Stimulated activated CD8-positive, alpha-beta memory T cell treated with anti-CD3 and anti-CD28 coated beads, Interleukin-12 subunit alpha, Interleukin-12 subunit beta, amount 100 ng/mL, for 1 hour (primary cell): ENCODE measurements around the gene ADCY9.
"Not testable (repeated sequence)": the region's sequence is repeated elsewhere in the genome, so short reads cannot be mapped to it uniquely, and the experiment has no call there.

ENCODE experiments used
- DNase-seq: peaks from one replicate; pipeline ENCODE4 v3.0.0-alpha.2; 2020; ENCODE audit warnings: low read depth

ADCY9 gene

DNA sequence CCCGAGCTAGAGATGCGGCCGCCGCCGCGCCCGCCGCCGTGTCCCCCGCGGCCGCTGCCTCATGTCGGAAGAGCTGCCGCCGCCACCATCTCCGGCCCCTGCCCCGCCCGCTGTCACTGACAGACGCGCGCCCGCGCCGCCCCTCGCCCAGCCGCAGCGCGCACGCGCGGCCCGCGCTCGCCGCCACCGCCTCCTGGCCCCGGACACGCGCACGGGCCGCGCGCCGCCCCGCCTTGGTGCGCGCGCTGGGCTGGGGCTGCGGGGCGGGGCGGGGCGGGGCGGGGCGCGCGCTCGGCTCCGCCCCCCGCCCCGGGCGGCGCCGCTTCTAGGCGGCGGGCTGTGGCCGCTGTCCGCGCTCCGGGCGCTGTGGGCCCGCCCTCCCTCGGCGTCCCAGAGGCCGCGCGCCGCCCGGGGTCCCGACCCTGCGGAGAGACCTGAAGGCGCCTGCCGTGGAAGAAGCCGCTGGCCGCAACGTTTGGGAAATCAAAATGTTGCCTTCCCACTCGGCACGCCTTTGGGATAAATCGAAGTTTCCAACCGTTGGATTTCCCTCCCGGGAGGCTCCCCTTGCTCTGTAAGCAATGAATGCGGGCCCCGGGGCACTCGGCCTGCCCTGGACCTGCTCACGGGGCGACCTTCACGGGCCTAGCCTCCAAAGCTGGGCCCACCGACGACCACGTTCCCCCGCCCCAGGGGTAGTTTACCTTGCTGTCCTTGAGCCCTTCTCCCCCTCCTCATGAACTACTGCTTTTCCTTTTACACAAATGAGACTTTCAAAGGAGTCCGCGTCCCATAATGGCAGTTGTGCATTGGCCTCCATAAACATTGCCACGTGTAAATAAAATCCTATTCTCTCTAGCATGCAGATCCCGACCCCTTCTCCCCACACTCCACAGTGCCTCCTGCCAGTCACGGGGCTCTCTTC, at the start of gene ADCY9:
TSS of gene ADCY9 (minus strand) at position 118 of the 925 bp plus-strand sequence. CDS start 1,000 bp downstream, outside the sequence.
- DNase-seq, result peak; percentile 55

DNA sequence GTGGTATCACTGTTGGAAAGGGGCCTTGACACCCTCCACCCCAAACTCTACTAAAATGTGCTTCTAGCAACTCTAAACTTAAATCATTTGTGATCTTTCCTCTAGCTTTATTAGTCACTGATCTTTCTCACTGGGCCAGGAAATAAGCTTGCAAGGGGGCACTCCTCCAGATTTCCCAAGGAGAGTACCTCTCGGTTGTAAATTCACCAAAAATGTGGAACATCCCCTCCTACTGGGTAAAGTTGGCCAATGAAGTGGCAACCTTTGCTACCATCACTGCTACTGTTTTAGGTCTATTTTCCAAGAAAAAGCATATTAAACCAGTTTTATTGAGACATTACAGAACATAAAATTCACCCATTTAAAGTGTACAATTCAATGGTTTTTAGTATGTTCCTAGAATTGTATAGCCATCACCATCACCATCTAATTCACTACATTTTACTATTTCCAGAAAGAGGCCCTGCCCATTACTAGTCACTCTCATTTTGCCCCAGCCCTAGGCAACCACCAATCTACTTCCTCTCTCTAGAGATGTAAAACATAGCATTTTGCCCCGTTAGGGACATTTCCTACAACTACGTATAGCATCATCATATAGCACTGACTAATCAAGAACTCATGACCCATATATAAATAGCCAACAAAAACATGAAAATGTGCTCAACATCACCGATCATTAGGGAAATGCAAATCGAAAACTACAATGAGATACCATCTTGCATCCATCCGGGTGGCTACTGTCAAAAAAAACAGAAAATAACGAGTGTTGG, 44.6 kb upstream of the ADCY9 start:
- no peak for DNase-seq

DNA sequence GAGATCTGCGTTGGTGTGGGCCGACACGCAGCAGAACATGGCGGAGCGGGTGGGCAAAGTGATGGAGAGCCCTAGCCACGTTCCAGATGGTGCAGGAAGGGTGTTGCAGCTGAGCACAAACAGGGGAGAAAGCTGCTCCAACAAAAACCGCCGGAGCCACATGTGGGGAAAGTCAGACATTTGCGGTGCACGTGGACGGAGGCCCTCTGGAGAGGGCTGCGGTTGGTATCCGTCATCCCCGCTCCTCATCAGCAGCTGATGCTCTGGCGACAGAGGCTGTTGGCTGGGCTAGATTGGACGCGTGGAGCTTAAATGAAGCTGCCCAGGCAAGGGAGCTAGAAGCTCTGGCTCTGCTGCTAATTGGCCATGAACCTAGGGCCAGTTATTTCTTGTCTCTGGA, 43.5 kb upstream of the ADCY9 start:
- no peak for DNase-seq

DNA sequence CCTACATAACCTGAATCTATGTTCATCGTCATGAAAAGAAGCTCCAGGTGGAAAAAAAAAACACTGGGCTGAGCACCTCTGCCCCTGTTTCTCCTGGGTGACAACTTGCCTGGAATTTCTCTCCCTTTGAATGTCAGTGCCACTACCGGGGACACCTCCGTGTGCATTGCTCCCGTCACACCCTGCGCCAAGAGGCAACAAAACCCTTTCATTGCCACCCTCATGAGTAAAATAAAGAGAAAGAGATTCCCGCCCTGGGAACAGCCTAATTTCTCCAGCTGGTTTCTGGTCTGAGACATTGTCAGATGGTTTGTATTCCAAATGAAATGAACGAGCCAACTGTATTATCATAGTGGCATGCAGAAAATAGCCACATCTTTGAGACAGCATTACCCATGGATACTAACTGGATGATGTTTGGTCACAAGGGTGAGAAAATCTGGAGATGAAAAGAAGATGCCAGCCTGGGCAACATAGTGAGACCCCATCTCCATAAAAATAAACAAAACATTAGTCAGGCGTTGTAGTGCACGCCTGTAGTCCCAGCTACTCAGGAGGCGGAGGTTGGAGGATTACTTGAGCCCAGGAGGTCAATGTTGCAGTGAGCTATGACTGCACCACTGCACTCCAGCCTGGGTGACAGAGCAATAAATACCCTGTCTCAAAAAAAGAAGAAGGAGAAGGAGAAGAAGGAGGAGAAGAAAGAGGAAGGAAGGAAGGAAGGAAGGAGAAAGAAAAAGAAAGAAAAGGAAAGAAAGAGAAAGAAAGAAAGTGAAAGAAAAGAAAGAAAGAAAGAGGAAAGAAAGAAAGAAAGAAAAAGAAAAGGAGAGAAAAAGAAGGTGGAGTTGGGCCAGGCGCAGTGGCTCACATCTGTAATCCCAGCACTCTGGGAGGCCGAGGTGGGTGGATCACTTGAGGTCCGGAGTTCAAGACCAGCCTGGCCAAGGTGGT, 42.2 kb upstream of the ADCY9 start:
- DNase-seq, result no peak

DNA sequence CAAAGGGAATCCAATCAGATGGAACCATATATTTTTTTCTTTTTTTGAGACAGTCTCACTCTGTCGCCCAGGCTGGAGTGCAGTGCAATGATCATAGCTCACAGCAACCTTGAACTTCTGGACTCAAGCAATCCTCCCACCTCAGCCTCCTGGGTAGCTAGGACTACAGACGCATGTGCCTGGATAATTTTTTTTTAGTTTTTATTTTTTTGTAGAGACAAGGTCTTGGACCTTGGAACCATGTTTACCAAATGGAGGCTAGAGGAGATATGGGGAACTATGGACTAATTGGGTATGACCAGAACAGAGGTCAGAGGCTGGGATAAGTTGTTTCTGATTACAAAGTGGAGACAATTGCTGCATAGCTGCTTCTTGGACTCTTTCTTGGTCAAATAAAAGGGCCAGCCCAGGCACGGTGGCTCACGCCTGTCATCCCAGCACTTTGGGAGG, 41.2 kb upstream of the ADCY9 start:
- no peak for DNase-seq

DNA sequence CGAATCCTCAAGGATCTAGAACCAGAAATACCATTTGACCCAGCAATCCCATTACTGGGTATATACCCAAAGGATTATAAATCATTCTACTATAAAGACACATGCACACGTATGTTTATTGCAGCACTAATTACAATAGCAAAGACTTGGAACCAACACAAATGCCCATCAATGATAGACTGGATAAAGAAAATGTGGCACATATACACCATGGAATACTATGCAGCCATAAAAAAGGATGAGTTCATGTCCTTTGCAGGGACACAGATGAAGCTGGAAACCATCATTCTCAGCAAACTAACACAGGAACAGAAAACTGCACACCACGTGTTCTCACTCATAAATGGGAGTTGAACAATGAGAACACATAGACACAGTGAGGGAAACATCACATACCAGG, 40.3 kb upstream of the ADCY9 start:
- DNase-seq, result not testable (repeated sequence)

DNA sequence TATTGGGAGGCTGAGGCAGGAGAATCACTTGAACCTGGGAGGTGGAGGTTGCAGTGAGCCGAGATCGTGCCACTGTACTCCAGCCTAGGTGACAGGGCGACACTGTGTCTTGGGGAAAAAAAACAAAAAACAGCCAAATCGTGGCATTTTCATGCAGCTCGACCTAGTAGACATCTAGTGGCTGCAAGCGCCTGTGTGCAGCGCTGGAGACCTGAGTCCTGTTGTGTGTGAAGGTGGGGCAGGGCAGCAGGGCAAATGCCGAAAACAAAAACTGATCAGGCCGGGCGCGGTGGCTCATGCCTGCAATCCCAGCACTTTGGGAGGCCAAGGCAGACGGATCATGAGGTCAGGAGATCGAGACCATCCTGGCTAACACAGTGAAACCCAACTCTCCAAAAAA, 37.1 kb upstream of the ADCY9 start:
- not testable (repeated sequence) for DNase-seq

DNA sequence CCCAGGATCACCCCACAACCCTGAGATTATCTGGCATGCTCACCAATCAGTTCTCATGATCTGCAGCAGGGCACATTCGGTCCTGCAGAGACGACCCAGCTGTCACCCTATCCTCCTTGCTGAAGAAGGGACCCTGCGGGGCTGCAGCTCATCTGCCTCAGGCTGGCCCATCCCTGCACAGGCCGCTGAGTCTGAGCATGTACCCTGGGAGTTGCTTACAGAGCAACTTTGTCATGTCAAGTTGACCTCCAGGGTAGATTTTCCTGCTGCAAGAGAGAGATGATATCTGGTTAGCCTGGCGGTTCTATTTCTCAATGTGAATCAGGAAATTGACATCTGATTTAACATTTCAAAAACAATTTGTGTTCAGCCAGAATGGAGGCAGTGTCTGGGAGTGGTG, 36.0 kb upstream of the ADCY9 start:
- DNase-seq, result no peak

DNA sequence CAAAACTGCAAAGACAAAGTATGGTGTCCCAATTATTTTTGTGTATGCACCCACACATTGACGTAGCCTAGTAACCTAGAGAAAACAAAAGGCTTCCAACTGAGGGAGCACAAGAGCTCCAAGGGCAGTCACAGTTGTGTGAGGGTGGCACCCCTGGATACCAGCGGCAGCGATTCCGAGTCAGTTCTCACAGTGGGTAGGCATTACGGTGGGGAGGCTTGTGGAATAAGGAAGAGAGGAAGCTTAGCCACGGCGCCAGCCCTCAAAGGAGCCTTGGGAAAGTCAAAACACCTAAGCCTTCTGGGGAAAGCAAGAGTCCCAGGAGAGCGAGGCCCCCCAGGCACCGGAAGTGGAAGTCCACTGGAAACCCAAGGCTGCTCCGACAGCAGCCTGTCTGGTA, 31.0 kb upstream of the ADCY9 start:
- no peak for DNase-seq

DNA sequence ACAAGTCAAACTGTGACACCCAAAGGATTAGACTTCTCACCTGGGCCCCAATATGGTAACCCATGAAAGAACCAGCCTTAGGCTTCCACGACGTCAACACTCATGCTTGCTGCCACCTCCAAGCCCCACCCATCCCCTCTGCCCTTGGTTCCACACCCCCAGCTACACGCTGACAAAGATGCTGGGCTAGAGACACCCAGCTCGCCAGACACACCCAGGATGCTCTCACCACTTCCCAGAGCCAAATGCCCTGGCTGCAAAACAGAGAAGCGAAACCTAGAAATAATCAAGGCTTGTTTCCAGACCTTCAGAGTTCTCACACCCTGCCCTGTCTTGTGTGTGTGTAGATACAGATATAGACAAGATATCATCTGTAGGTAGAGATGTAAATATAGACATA, 26.0 kb upstream of the ADCY9 start:
- DNase-seq, result no peak

DNA sequence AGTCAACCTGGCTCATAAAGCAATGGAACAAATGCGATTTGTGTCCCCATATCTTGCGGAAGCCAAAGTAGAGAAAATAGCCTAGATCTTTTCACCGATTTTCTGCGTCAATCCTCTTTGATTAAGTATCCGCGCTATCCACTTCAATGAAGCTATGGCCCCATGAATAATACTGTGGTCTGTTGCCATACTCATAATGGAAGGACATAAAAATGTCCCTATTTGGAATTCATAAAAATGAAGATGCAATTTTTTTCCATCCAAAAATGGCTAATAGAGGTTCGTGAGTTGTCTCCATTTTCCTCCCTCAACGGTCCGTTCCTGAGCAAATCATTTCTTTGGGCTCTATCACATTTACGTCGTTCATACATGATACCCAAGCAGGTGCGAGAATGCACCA, 25.4 kb upstream of the ADCY9 start:
- no peak for DNase-seq

DNA sequence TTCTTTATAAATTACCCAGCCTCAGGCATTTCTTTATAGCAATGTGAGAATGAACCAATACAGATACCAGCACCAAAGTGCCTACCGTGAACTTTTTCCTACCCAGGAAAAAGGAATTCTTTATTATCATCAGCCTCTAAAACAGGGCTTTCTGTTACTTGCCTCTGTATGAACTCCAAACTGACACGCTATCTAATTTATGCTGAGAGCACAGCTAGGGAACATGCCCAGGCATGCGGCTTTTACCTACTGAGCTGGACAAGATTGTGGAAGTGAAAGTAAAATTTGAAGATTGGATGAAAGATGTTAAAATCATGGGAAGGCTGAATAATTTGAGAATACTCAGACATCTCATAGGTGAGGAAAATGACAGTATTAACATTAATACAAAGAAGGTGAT, 24.4 kb upstream of the ADCY9 start:
- no peak for DNase-seq

DNA sequence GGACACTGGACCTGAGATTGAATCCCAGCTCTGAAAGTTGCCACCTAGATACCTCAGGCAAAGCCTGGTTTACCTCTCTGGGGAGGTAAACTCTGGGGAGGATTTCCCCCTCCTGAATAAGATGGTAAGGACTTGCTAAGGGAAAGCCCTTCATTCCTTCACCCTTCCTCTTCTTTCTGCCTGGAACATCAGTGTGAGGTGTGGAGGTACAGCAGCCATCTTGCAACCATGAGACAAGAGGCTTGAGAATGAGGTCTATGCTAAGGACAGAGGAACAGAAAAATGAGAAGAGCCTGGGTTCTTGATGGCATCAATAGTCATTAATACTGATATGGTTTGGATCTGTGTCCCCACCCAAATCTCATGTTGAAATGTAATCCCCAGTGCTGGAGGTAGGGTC, 23.7 kb upstream of the ADCY9 start:
- DNase-seq, result no peak

DNA sequence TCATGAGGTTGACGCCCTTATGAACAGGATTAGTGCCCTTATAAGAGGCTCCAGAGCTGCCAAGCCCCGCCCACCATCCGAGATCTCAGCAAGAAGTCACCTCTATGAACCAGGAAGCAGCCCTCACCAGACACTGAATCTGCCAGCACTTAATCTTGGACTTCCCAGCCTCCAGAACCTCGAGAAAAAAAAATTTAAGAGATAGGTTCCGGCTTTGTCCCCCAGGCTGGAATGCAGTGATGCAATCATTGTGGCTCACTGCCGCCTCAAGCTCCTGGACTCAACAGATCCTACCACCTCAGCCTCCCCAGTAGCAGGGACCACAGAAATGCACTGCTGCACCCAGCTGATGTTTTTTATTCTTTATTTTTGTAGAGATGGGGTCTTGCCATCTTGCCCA, 22.5 kb upstream of the ADCY9 start:
- no peak for DNase-seq

DNA sequence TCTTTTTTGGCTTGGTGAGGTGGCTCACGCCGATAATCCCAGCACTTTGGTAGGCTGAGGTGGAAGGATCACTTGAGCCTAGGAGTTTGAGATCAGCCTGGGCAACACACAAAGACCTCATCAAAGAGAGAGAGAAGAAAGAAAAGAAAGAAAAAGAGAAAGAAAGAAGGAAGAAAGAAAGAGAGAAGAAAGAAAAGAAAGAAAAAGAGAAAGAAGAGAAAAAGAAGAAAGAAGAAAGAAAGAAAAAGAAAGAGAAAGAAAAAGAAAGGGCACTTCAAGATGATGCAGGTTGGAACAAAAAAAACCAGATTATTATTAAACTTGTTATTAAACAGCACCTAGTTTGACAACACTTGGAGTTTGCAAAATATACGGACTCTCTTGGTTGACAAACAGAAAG, 21.2 kb upstream of the ADCY9 start:
- no peak for DNase-seq

DNA sequence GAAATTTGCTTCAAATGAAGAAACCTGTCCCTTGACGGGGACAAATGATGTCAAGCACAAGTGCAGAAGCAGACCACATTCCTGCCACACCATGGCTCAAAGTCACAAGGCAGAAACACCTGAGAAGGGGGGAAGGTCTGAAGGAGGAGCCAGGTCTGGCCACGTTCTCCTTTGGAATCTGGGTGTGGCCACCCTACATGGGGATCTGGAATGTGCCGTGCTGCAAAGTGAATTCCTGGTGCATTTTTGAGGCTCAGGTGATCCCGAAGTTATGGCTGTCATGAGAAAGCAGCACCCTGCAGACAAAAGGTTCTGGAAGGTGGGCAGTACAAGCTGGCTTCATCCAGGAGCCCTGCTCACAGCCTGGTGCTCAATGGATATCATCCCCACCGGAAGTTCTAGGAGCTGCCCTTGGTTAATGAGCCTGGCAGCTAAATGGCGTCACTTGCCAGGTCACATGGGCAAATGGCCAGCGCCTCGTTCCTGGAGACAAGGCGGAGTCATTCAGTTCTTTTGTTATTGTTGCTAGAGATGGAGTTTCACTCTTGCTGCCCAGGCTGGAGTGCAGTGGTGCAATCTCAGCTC, 20.1 kb upstream of the ADCY9 start:
- no peak for DNase-seq

DNA sequence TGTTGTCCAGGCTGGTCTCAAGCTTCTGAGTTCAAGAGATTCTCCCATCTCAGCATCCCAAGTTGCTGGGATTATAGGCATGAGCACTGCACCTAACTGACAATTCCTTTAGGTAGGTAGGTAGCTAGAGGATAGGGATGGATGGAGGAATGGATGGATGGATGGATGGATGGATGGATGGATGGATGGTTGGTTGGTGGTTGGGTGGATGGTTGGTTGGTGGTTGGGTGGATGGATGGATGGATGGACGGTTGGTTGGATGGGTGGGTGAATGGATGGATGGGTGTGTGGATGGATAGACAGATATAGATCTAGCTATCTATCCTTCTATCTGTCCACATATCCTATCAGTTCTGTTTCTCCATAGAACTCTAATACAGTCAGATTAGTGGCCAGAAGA, 19.3 kb upstream of the ADCY9 start:
- DNase-seq, result no peak

DNA sequence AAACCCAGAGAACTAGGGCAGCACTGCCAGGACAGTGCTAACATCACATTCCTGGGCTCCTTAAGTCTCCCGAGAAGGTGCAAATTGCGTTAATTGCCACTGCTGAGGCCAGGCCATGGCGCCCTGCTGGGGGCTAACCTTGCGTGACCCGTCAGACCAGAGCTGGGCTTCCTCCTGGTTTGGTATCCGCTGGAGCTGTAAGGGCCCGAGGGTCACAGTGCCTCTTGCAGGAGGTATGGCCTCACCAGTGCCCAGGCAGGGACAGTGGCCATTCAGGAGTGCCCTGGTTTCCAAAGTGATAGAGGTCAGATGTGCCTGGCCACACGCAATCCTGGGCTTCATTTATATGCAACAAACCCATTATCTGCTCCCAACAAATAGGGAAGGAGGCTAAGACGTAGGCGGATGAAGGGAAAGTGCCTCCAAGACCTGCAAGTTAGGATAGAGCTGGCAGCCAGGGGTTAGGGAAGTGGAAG, 17.7 kb upstream of the ADCY9 start:
- no peak for DNase-seq

DNA sequence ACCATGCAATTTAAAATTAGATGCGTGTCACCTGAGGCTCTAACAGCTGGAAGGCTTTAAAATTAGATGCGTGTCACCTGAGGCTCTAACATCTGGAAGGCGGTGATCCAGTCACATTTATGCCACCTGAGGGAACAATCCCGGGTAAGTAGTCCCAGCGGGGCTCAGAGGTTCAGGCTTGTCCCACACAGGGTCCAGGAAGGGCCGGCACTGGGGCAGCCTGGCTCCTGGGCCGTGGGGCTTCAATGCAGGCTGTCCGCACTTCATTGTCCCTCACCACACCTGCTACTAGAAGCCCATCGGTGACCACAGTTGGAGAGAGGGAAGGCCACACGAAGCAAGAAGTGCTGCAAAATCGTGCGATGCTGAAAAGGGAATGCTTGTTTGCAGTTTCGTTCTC, 15.4 kb upstream of the ADCY9 start:
- DNase-seq, result no peak

DNA sequence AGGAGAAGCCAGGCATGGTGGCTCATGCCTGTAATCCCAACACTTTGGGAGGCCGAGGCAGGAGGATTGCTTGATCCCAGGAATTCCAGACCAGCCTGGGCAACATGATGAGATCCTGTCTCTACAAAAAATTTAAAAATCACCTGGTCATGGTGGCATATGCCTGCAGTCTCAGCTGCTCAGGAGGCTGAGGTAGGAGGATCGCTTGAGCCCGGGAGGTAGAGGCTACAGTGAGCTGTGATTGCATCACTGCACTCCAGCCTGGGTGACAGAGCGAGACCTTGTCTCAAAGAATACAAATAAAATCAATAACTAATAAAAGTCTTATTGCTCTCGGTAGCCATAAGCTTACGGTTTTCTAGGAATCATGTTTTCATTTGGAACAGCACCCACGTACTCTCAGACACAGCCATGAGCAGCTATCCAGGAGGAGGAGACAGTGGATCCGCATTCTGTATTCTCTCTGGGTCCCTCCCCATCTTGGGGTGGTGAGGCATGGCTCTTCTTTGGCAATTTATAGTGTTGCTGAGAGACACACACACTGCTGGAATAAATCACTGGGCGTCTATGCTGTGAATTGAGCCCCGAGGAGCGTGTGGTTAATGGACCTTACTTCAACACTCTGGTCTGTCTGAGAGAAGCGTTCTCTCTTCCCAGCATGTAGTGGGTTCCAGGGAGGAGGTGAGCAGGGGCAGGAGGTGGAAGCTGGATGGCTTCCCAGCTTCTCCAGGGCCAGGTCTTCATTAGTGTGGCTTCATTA, 8.5 kb upstream of the ADCY9 start:
- no peak for DNase-seq
